BLaER1 (cell line): ENCODE data around the gene DSC1.

Source experiments
- H3K27ac ChIP-seq: shearing (Covaris generic); formaldehyde crosslinking; 2 replicates; pipeline ENCODE4 v1.8.1; 2022
- H3K27me3 ChIP-seq: shearing (Covaris generic); formaldehyde crosslinking; 2 replicates; pipeline ENCODE4 v1.8.1; 2022
- H3K36me3 ChIP-seq: shearing (Covaris generic); formaldehyde crosslinking; 2 replicates; pipeline ENCODE4 v1.8.1; 2022
- H3K4me1 ChIP-seq: shearing (Covaris generic); formaldehyde crosslinking; 2 replicates; pipeline ENCODE4 v1.8.1; 2022
- H3K4me2 ChIP-seq: shearing (Covaris generic); formaldehyde crosslinking; 2 replicates; pipeline ENCODE4 v1.8.1; 2022
- H3K4me3 ChIP-seq: shearing (Covaris generic); formaldehyde crosslinking; 2 replicates; pipeline ENCODE4 v1.8.1; 2022
- H3K9ac ChIP-seq: shearing (Covaris generic); formaldehyde crosslinking; 2 replicates; pipeline ENCODE4 v1.8.1; 2022
- H3K9me3 ChIP-seq: shearing (Covaris generic); formaldehyde crosslinking; 2 replicates; pipeline ENCODE4 v1.8.1; 2022
- H4K20me1 ChIP-seq: shearing (Covaris generic); formaldehyde crosslinking; 2 replicates; pipeline ENCODE4 v1.8.1; 2022
- Cebpa-rat ChIP-seq: shearing (Covaris generic); IDR thresholded peaks from 2 replicates; pipeline ENCODE4 v1.8.1; 2022

DSC1 gene, protein sequence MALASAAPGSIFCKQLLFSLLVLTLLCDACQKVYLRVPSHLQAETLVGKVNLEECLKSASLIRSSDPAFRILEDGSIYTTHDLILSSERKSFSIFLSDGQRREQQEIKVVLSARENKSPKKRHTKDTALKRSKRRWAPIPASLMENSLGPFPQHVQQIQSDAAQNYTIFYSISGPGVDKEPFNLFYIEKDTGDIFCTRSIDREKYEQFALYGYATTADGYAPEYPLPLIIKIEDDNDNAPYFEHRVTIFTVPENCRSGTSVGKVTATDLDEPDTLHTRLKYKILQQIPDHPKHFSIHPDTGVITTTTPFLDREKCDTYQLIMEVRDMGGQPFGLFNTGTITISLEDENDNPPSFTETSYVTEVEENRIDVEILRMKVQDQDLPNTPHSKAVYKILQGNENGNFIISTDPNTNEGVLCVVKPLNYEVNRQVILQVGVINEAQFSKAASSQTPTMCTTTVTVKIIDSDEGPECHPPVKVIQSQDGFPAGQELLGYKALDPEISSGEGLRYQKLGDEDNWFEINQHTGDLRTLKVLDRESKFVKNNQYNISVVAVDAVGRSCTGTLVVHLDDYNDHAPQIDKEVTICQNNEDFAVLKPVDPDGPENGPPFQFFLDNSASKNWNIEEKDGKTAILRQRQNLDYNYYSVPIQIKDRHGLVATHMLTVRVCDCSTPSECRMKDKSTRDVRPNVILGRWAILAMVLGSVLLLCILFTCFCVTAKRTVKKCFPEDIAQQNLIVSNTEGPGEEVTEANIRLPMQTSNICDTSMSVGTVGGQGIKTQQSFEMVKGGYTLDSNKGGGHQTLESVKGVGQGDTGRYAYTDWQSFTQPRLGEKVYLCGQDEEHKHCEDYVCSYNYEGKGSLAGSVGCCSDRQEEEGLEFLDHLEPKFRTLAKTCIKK

DNA sequence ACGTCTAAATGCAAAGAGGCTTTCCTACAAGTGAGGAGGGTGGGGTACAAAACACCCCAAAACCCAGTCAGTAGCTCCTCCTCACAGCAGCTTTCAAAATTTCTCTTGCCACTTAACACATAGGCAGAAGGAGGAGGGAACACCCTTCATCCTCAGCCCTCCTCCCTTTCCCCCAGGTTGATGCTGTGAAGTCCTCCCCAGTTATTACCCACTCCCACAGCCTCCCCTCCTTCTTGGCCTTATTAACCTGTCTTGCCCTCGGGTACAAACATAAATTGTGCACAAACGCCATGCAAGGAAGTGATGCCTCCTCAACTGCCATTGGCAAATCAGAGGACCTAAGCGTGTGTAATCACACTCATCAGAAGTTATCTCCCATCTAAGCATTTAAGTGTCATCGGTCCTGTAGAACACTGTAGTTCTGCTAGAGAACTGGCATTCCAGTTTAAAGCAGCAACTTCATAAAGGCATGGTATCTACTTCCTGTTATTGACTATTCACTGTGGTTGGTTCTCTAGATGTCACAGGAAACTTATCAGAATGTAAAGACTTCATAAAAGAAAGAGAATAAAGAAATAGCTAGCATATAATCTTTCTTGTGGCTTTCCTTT, at the start of gene DSC1:
DSC1 (minus strand) TSS at position 32 of the 611 bp plus-strand sequence. CDS start 262 bp downstream, outside the sequence.
- no peaks in the 10 kb centered on the region for H3K4me1 ChIP-seq
- TF ChIP-seq Cebpa-rat: no peak
- no peak within 1 kb of the TSS for H3K4me2 ChIP-seq
- H3K9me3 ChIP-seq: no peaks in the 10 kb centered on the region
- H3K27me3 ChIP-seq: no peaks in the 10 kb centered on the region
- H3K9ac ChIP-seq: no peak within 1 kb of the TSS
- H3K27ac ChIP-seq: no peak within 1 kb of the TSS
- H3K36me3 ChIP-seq: no peaks in the 10 kb centered on the region
- no peaks in the 10 kb centered on the region for H4K20me1 ChIP-seq
- no peak within 1 kb of the TSS for H3K4me3 ChIP-seq

DNA sequence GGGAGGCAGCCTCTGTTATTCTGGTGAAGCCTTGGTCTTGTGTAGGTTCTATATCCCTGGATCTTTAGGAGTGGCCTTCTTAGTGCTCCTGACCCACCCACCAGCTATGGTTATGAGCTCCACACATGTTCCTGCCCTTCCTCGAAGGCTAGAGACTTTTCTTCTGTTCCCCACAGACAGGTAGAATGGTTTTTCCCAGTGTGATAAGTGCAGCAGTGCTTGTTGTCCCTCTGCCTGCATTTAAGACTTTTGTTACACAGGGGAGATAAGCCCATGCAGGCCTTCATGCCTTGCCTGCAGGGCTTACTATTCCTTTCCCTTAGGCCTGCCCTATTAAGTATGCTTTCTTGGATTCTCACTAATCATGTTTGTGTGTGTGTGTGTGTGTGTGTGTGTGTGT, 48.4 kb upstream of the DSC1 start:
- Histone ChIP-seq H3K4me2 (no peak overlapping the region), H3K27ac (no peak overlapping the region), H3K9me3 (no peaks in the 10 kb centered on the region), H3K27me3 (no peaks in the 10 kb centered on the region), H3K4me3 (no peak overlapping the region), H3K36me3 (no peaks in the 10 kb centered on the region), H3K4me1 (no peaks in the 10 kb centered on the region), H4K20me1 (no peaks in the 10 kb centered on the region), H3K9ac (no peak overlapping the region)
- TF ChIP-seq Cebpa-rat: no peak

DNA sequence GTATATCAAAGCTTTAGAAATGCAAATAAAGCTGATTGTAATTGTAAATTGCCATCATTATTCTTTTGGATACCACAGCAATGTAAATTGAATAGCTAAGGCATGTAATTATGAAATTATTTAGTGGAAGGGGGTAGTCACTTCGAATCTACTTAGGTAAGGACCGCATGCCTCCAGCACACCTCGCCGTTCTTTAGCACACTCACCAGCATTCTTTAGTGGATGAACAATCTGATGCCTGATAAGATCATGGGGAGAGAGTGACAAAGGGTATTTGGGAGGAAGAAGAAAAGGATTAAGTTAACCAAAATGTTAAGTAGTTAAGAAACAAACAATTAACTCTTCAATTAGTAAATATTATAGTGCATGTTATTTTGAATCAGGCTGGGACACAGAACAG, 46.4 kb upstream of the DSC1 start:
- Histone ChIP-seq H4K20me1 (no peaks in the 10 kb centered on the region), H3K4me1 (peaks cover under 1% of the 10 kb centered on the region)

DNA sequence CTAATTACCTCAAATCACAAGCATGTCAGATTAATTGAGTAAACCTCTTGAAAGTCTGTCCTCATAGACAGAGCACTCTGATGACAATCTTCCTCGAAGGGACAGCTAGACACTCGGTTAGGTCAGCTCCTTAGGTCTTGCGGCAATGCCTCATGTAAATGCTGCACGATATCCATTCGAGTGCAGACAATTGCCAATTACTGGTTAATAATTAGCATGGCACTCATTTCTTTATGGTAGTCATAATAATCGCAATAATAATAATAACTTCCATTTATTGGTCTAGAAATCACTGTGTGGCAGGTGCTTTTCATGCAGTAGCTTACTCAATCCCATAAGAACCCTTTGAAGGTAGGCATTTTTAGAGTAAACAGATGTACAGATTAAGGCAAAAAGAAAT, 44.7 kb upstream of the DSC1 start:
- Histone ChIP-seq H3K9ac (no peak overlapping the region), H3K9me3 (no peaks in the 10 kb centered on the region), H3K36me3 (no peaks in the 10 kb centered on the region), H3K4me2 (no peak overlapping the region), H3K4me3 (no peak overlapping the region), H4K20me1 (no peaks in the 10 kb centered on the region), H3K27ac (no peak overlapping the region), H3K4me1 (peaks cover 14% of the 10 kb centered on the region), H3K27me3 (no peaks in the 10 kb centered on the region)
- no peak for TF ChIP-seq Cebpa-rat

More for the DNA sequence above, 46.4 kb upstream of the DSC1 start:
- no peaks in the 10 kb centered on the region for H3K36me3 ChIP-seq
- H3K4me3 ChIP-seq: no peak overlapping the region
- H3K27ac ChIP-seq: no peak overlapping the region
- no peak overlapping the region for H3K9ac ChIP-seq
- H3K9me3 ChIP-seq: no peaks in the 10 kb centered on the region
- H3K4me2 ChIP-seq: no peak overlapping the region
- TF ChIP-seq Cebpa-rat: no peak
- no peaks in the 10 kb centered on the region for H3K27me3 ChIP-seq

DNA sequence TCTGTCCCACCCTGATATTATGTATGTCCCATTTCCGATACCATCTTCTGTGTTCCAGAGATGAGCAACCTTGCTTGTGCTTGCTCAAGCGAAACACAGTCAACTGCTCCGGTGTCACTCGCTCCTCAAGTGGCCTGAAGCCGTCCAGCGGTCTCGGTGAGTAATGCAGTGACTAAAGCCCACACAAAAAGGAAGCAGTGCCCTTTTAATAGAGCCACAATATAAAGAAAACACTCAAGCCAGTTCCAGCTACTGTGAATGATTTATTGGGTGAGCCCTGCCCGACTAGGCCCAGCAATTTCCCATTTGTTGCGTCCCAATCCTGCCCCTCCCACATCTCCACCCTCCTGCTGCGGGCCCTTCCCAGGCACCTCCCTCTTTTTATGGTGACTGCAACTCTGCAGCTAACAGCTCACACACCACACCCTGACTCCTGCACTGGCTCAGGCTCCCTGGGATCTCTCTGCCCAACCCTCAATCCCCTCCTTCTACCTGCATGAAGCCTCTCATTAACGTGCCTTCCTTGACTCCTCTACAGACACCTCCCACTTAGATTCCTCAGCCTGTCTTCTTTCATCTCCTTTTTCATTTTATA, 44.2 kb upstream of the DSC1 start:
- H3K27ac ChIP-seq: no peak overlapping the region
- no peaks in the 10 kb centered on the region for H3K36me3 ChIP-seq
- H3K9me3 ChIP-seq: no peaks in the 10 kb centered on the region
- no peak for TF ChIP-seq Cebpa-rat
- no peak overlapping the region for H3K9ac ChIP-seq
- no peak overlapping the region for H3K4me3 ChIP-seq
- H3K4me1 ChIP-seq: peaks cover 14% of the 10 kb centered on the region
- H3K4me2 ChIP-seq: no peak overlapping the region
- no peaks in the 10 kb centered on the region for H4K20me1 ChIP-seq
- no peaks in the 10 kb centered on the region for H3K27me3 ChIP-seq

DNA sequence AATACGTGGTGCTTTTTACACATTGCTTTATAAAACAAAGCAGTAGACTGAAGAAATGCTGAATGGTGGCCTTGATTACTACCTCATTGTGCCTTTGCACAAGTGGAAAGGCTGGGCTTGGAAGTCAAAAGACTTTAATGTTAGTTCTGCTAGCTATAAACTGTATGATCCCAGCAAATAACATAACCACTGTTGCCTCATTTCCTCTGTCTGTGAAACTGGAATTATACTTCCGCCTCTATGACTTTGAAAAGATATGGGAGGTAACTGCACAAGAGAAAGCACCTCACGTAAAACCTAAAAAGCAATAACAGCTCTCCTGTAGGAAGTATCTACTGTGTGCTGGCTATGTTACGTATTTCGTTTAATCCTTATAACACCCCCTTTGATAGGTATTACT, 43.4 kb upstream of the DSC1 start:
- no peak overlapping the region for H3K9ac ChIP-seq
- H3K4me2 ChIP-seq: no peak overlapping the region
- H4K20me1 ChIP-seq: no peaks in the 10 kb centered on the region
- H3K36me3 ChIP-seq: no peaks in the 10 kb centered on the region
- no peak overlapping the region for H3K27ac ChIP-seq
- no peak for TF ChIP-seq Cebpa-rat
- H3K4me3 ChIP-seq: no peak overlapping the region
- H3K9me3 ChIP-seq: no peaks in the 10 kb centered on the region
- H3K4me1 ChIP-seq: peaks cover 14% of the 10 kb centered on the region
- no peaks in the 10 kb centered on the region for H3K27me3 ChIP-seq

DNA sequence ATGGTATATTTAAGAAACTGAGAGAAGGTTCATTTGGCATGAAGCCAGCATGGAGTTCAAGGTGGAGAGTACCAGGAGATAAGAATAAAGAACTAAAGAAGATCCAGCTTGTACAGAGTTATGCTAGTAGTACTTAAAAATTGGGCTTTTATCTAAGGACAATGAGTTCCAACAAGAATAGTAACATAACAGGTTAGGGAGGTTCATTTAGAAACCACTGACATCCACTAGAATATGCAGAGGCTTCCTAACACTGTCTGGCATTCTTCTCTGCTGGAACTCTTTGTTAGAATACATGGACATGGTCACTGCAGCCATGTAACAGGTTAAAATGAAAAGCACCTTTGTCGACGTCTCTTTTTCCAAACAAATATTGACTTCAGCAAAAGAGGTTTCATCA, 42.6 kb upstream of the DSC1 start:
- no peaks in the 10 kb centered on the region for H4K20me1 ChIP-seq
- H3K4me1 ChIP-seq: peaks cover 14% of the 10 kb centered on the region
- no peaks in the 10 kb centered on the region for H3K36me3 ChIP-seq
- no peak overlapping the region for H3K4me2 ChIP-seq
- no peaks in the 10 kb centered on the region for H3K9me3 ChIP-seq
- no peak overlapping the region for H3K9ac ChIP-seq
- TF ChIP-seq Cebpa-rat: no peak
- no peak overlapping the region for H3K4me3 ChIP-seq
- no peaks in the 10 kb centered on the region for H3K27me3 ChIP-seq
- H3K27ac ChIP-seq: no peak overlapping the region

DNA sequence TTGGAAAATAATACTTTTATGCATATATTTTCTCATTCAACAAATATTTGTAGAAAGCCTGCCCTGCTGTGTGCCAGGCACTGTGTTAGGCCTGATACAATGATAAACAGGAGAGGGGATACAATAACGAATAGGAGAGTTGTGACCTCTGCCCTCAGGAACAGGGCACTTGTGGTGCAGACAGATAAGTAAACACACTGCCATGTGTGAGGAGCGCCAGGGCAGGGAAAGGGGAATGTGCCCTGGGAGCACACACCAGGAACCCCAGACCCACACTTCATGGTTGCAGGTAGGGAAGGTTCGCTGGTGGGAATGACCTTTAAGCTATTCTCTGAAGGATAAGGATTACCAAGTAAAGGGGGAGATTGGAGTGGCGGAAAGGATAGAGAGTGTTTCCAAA, 42.2 kb upstream of the DSC1 start:
- peaks cover 14% of the 10 kb centered on the region for H3K4me1 ChIP-seq
- H3K27ac ChIP-seq: no peak overlapping the region
- H3K9me3 ChIP-seq: no peaks in the 10 kb centered on the region
- no peak overlapping the region for H3K4me2 ChIP-seq
- no peak overlapping the region for H3K4me3 ChIP-seq
- H3K9ac ChIP-seq: no peak overlapping the region
- no peak for TF ChIP-seq Cebpa-rat
- H4K20me1 ChIP-seq: no peaks in the 10 kb centered on the region
- no peaks in the 10 kb centered on the region for H3K27me3 ChIP-seq
- H3K36me3 ChIP-seq: no peaks in the 10 kb centered on the region

DNA sequence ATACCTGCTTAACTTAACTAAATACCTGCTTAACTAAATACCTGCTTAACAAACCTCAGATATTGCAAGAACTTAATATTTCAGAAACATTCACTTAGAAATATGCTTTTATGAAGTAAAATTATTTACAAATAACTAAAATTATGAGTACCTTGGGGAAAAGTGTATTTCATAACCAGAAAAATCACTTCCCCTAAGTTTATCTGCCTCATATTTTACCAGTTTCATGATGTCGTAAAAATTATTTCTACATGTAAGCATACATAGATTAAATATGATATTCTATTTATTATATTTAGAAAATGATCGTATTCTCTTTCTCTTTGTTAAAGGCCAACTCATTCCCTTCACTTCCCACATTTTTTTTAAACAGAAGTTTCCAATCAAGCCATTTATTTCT, 41.5 kb upstream of the DSC1 start:
- H3K9ac ChIP-seq: no peak overlapping the region
- peak overlapping the region; percentile 64; the same call in 1 of the 2 replicates for H3K4me2 ChIP-seq
- TF ChIP-seq Cebpa-rat: no peak
- H3K27me3 ChIP-seq: no peaks in the 10 kb centered on the region
- peak overlapping the region; percentile 43; the same call in 1 of the 2 replicates for H3K27ac ChIP-seq
- H3K4me3 ChIP-seq: no peak overlapping the region
- no peaks in the 10 kb centered on the region for H3K9me3 ChIP-seq
- peaks cover 14% of the 10 kb centered on the region for H3K4me1 ChIP-seq
- H3K36me3 ChIP-seq: no peaks in the 10 kb centered on the region
- H4K20me1 ChIP-seq: no peaks in the 10 kb centered on the region
